CD4-positive, alpha-beta memory T cell (primary cell): ENCODE data around the gene FAM174B. TPM values are rescaled to one million over a fixed set of nuclear protein-coding genes. Genes with fewer than 3 reads are reported as not detected.

ENCODE experiments used
- polyA plus RNA-seq, 2 donors: library from polyadenylated mRNA; unstranded; fragments of 300-500 nt; fragmentation: Illumina TruSeq; gene quantifications; one replicate each; pipeline ENCODE4 v1.2.3, GENCODE V29; 2021
- total RNA-seq, 2 experiments: library from RNA; stranded (reverse); gene quantifications; one replicate each; pipeline ENCODE4 v1.2.3, GENCODE V29; 2021

FAM174B gene
- total and polyA plus RNA-seq, 4 experiments from 2014 or later = 2.4 to 8.3 (median 4.9) TPM

Other genes with a start within 250 kb of the FAM174B start
- gene CHD2, start 244.5 kb upstream of the FAM174B start, total RNA-seq = 100 to 1,000 TPM; 340 to 351 TPM
- 100 to 1,000 TPM in 1 of 2 donors, 10 to 100 TPM in 1; 28.4 to 108 TPM for gene CHD2, start 244.5 kb upstream of the FAM174B start, polyA plus RNA-seq